GM21447 (cell line): Measurements from ENCODE around the gene DOCK7.
"Not testable (repeated sequence)": the region's sequence is repeated elsewhere in the genome, so short reads cannot be mapped to it uniquely, and the experiment has no call there.

Source experiments
- ATAC-seq: cut with Tn5 transposase; IDR thresholded peaks from one replicate; pipeline ENCODE4 v1.9.1; 2021; ENCODE audit not compliant: unreplicated experiment

DOCK7 gene

GRCh38 chr1:62536865-62537264, 151.3 kb downstream of the DOCK7 start:
- no peak for ATAC-seq

DNA sequence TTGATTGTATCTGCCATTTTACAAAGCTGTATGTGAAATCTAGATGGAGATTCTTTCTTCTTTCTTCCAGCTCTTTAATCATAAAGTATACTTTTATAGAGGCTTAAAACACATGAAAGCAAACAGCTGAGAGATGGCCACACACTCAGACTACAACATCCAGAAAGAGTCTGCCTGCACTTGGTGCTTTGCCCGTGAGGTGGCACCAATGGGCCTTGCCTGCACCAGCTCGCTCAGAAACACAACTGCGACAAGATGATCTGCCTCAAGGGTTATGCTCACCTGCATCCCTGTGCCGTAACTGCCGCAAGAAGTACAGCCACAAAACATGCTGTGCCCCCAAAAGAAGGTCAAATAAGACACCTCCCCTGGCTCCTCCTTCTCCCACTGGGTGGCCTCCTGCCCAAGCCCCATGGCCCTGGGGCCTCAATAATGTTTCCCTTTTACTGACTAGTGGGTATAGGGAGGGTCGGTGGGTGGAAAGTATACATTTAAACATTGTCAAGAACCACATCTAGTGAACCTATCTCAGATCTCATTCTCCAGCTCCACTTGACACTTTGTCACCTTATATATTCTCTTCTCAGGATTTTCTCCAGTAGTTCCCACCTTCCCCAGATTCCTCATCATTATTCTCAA, 157.6 kb downstream of the DOCK7 start:
- ATAC-seq = no peak

GRCh38 chr1:62529227-62529626, 159.0 kb downstream of the DOCK7 start:
- ATAC-seq = no peak

DNA sequence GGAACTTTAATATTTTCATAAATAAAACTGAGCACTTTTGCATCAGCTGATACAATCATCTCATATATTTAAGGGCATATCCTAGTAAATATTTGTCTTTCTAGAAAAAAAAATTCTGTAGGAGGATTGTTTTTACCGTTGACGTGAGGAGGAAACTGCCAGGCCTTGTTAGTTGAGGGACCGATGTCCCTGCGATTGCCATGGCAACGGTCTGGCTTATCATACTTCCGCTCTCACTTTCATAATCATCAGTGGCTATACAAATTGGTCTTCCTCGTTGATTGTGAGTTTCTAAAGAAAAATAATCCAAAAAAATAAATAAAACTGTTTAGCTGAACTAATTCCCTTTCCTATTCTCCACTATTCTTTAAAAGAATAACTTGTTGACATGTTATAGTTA, 160.2 kb downstream of the DOCK7 start:
- ATAC-seq = no peak

DNA sequence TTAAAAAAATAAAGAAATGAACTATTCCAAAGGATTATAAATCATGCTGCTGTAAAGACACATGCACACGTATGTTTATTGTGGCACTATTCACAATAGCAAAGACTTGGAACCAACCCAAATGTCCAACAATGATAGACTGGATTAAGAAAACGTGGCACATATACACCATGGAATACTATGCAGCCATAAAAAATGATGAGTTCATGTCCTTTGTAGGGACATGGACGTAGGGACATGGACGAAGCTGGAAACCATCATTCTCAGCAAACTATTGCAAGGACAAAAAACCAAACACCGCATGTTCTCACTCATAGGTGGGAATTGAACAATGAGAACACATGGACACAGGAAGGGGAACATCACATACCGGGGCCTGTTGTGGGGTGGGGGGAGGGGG, 160.8 kb downstream of the DOCK7 start:
- ATAC-seq = not testable (repeated sequence)

DNA sequence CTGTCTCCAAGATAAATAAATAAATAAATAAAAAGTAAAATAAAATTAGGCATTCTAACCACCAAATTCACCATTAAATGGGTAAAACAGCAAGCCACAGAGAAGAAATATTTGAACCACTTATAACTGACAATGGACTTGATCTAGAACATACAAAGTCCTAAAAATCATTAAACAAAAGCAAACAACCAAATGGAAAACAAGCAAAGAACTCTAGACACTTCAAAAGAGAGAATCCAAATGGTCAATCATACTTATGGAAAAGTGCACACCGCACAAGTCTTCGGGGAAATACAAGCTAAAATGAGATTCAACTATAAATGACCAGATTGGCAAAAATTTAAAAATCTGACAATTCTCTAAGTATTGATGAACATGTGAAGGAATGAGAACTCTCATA, 164.3 kb downstream of the DOCK7 start:
- ATAC-seq = no peak

GRCh38 chr1:62516600-62516999, 171.6 kb downstream of the DOCK7 start:
- ATAC-seq = no peak

DNA sequence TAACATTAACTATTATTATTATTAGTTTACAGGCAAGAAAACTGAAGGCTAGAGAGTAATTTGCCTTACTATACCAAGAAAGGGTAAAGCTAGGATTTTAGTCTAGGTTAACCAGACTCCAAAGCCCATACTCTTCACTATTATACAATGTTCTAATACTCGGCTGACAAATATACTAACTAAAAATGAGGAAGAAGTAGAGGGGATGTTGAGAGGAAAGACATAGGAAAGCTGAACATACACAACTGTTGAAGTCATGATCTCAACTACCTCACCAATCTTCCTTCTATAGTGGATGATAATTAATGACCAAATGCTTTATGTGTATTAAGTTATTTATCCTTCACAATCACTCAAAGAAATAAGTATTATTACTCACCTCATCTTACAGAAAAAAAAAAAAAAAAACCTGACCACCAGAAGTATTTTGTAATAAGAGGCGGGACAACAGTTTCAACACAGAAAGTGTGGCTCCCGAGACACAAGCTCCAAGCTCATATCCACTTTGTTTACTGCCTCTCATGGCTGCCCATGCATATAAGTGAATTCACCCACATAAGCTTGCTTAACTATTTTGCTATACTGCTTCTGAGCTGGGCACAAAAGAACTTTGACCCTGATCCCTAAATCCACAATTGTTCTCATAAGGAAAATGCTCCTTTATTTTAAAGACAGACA, 173.3 kb downstream of the DOCK7 start:
- ATAC-seq = no peak

- ATAC-seq = no peak
Observed at GRCh38 chr1:62513013-62513412, 175.2 kb downstream of the DOCK7 start.

GRCh38 chr1:62509028-62509427, 179.2 kb downstream of the DOCK7 start:
- ATAC-seq = no peak

GRCh38 chr1:62508187-62508758, 179.9 kb downstream of the DOCK7 start:
- ATAC-seq = no peak

DNA sequence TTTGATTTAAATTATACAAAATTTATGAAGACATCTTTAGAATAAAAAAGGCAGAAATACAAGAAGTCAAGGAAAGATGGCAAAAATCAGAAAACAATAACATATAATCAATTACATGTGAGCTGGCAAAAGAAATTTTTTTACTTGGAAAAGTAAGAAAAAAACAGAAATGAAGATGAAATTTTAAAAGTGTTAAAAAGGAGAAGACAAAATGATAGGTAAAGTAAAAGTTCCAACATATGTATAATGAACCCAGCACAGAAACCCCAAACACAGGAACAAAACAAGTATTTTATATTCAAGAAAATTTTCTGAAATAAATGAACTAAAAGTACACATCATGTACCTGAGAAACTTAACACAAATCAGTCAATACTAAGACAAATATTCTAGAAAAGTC, 188.0 kb downstream of the DOCK7 start:
- no peak for ATAC-seq

- ATAC-seq = no peak
Observed at GRCh38 chr1:62494137-62494536, 194.0 kb downstream of the DOCK7 start.

DNA sequence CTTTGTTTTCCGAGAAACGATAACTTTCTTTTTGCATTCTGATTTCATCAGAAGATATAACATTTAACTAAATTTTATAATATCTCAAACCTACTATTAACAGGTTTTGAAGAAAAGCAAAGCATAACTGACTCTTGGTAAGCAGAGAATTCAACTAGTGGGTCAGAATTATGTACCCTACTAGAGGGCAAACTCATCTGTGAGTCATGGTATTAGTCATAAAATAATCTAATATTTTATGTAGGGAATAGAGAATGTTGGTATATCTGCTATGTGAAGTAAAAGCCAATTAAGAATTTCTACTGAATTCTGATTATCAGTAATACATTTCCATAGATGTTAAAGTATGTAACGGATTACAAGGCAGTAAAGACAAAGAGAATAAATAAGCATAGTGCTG, 194.5 kb downstream of the DOCK7 start:
- no peak for ATAC-seq

DNA sequence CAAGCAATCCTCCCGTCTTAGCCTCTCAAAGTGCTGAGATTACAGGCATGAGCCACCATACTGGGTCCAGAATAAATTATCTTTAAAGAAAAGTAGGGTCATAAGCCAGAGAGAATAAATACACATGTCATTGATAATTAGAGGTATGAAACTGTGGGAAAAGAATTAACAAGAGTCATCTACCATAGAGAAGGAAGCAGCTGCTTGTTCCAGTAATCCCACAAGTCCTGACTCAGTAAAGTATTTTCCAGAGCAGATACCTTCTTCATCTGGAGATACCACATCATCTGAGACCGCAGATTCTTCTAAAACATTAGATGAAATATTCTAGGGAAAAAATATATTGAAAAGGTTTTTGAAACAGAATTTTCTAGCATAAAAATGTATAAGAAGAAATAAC, 195.7 kb downstream of the DOCK7 start:
- ATAC-seq = no peak

DNA sequence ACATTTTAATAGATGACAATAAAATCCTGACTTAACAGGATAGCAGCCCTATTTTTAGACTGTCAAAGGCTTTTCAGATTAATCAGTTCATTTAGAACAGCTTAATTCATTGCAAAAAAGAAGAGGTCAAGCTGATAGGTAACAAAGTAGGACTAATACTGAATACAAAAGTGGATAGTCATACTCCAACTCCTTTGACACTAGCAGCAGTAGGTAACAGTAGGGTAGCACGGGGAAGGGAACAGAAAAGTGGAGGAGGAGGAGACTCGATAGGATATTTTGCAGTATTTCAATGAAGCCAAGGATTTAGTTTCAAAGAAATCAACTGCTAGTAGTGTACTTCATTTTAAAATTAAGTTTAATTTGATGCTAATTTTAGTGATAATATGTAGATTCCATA, 200.2 kb downstream of the DOCK7 start:
- no peak for ATAC-seq

DNA sequence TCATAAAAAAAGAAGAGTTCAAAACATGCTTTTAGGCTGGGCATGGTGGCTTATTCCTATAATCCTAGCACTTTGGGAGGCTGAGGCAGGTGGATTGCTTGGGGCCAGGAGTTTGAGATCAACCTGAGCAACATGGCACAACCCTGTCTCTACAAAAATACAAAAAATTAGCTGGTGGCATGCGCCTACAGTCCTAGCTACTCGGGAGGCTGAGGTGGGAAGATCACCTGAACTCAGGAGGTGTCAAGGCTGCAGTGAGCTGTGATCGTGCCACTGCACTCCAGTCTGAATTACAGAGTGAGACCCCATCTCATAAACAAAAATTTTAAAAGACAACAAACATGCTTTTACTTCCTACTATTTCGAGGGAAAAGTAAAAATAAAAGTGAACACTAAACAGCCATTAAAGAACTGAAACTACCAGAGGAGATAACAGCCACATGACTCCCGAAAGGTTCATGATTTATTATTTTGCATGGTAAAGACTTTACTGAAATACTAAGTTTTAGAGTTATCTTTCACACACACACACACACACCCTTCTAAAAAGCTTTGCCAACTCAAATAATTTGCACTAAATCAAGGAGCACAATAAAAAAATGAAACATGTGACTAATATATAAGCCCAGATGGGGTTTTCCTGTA, 203.2 kb downstream of the DOCK7 start:
- ATAC-seq = no peak

DNA sequence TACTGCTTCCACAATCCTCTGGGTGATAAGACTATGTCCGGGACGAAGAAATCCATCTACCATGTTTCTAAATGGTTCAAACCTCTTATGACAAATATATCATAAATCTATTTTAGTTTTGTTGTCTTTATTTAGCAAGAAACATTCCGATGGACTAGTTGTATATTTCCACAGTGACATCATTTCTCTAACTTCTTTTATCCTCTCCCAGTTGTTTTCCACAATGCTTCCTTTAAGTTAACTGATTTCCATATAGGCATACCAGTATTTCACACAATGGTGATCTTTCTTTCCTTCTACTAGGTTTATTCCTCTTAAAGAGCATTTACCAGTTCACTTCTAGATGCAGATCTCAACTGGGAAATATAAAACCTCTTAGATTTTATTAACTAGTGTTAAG, 206.5 kb downstream of the DOCK7 start:
- ATAC-seq = no peak

DNA sequence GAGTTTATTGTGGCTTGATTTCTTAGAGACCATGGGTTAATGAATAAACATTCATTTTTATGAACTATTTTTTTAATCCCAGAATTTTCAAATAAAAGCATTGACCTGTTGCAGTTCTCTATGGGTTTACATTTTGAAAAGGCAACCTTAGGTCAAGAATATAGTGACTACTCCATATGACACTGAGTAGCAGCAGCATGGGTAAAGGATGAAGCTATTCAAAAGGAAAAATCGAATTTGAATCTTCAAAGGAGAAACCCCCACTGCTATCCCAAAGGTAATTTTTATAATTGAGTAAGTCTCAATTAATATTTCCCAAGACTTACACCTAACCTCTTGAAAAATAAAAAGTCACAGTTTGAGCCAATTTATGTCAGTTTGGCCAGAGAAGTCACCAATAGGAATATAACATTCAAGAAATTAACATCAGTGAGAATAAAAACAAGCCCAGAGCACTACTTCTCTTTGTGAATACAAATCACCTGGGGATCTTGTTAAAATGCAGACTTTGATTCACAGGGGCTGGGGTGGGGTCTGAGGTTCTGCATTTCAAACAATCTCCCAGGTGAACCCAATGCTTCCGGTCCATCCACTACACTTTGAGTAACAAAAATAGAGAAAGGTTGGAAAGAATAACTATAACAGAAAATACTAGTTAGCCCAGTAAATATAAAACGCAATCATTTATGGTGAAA, 211.5 kb downstream of the DOCK7 start:
- no peak for ATAC-seq

GRCh38 chr1:62467092-62467491, 221.1 kb downstream of the DOCK7 start:
- ATAC-seq = no peak

- ATAC-seq = no peak
Observed at GRCh38 chr1:62462370-62462769, 225.8 kb downstream of the DOCK7 start.

GRCh38 chr1:62457955-62458354, 230.2 kb downstream of the DOCK7 start:
- ATAC-seq = no peak
